SK-N-SH (cell line): ENCODE data around the gene OPCML. TPM values are rescaled to one million over a fixed set of nuclear protein-coding genes. Genes with fewer than 3 reads are reported as not detected.

Source experiments
- CTCF ChIA-PET: fragments of 300-600, 350-600 bp; formaldehyde crosslinking; extraction: SDS; loops from one replicate; lab custom pipeline; 2021; lab: Yijun Ruan, JAX
- POLR2A ChIA-PET: fragments of 350-600 bp; sonication (Branson Sonifier 250); formaldehyde crosslinking; extraction: SDS; loops from one replicate; lab custom pipeline; 2020; ENCODE audit warnings: antibody characterized with exemption, inconsistent platforms; lab: Yijun Ruan, JAX
- DNase-seq: peaks from one replicate; pipeline ENCODE4 v3.0.0; 2012
- H2AFZ ChIP-seq: fragments of 200-600 bp; sonication (generic); 2 replicates; pipeline ENCODE4 v1.8.1; 2016; ENCODE audit warnings: antibody characterized with exemption, mild to moderate bottlenecking, low read depth
- H3F3A ChIP-seq: fragments of 200-600 bp; sonication (generic); replicated peaks from 2 replicates; pipeline ENCODE3; 2016; ENCODE audit warnings: antibody characterized with exemption, mild to moderate bottlenecking; ENCODE audit not compliant: insufficient read depth
- H3K27ac ChIP-seq, 2 experiments: fragments of 200-500 bp in 1 of 2; fragments of 200-600 bp in 1 of 2; sonication (Bioruptor generic) in 1 of 2; sonication (generic), shearing (Covaris generic) in 1 of 2; 2 replicates each; pipeline versions ENCODE4 v1.5.1 to v1.6.1; 2014 to 2016; ENCODE audit warnings: low read depth in 2 of 2, inconsistent platforms in 1 of 2, low read length in 1 of 2, mild to moderate bottlenecking in 1 of 2, mixed read lengths in 1 of 2
- H3K27me3 ChIP-seq: fragments of 200-600 bp; sonication (generic), shearing (Covaris generic); 2 replicates; pipeline ENCODE4 v1.6.1; 2016; ENCODE audit warnings: mixed run types; ENCODE audit not compliant: insufficient read depth
- H3K36me3 ChIP-seq, 2 experiments: fragments of 200-500 bp in 1 of 2; fragments of 200-600 bp in 1 of 2; sonication (Bioruptor generic) in 1 of 2; sonication (generic) in 1 of 2; replicated peaks in 1 of 2; 2 replicates each; pipeline versions ENCODE3 to v1.5.1; 2014 to 2016; ENCODE audit warnings: low read length in 1 of 2, mild to moderate bottlenecking in 1 of 2; ENCODE audit not compliant: insufficient read depth in 2 of 2, control insufficient read depth in 1 of 2
- H3K4me1 ChIP-seq, 2 experiments: fragments of 200-500 bp in 1 of 2; fragments of 200-600 bp in 1 of 2; sonication (Bioruptor generic) in 1 of 2; sonication (generic), shearing (Covaris generic) in 1 of 2; 2 replicates each; pipeline versions ENCODE4 v1.5.1 to v1.6.1; 2014 to 2016; ENCODE audit warnings: low read depth in 1 of 2, low read length in 1 of 2, mixed run types in 1 of 2; ENCODE audit not compliant: insufficient read depth in 2 of 2, control insufficient read depth in 1 of 2
- H3K4me2 ChIP-seq: fragments of 200-600 bp; sonication (generic), shearing (Covaris generic); 2 replicates; pipeline ENCODE4 v1.6.1; 2017; ENCODE audit warnings: mixed run types
- H3K4me3 ChIP-seq, 2 experiments: fragments of 200-500 bp in 1 of 2; fragments of 200-600 bp in 1 of 2; sonication (Bioruptor generic) in 1 of 2; sonication (generic), shearing (Covaris generic) in 1 of 2; 2 replicates each; pipeline versions ENCODE4 v1.5.1 to v1.8.1; 2014 to 2016; ENCODE audit warnings: low read depth in 2 of 2, inconsistent platforms in 1 of 2, low read length in 1 of 2, mild to moderate bottlenecking in 1 of 2, mixed read lengths in 1 of 2, moderate library complexity in 1 of 2
- H3K79me2 ChIP-seq: fragments of 200-600 bp; sonication (generic); 2 replicates; pipeline ENCODE4 v1.8.1; 2017; ENCODE audit warnings: mild to moderate bottlenecking; ENCODE audit not compliant: insufficient read depth
- H3K9ac ChIP-seq: fragments of 200-600 bp; sonication (generic); 2 replicates; pipeline ENCODE4 v1.6.1; 2017; ENCODE audit warnings: mixed run types
- H3K9me2 ChIP-seq: fragments of 200-600 bp; sonication (generic); 2 replicates; pipeline ENCODE4 v1.6.1; 2017; ENCODE audit warnings: mixed run types
- H3K9me3 ChIP-seq: fragments of 200-600 bp; sonication (generic); 2 replicates; pipeline ENCODE4 v1.6.1; 2017; ENCODE audit warnings: mixed run types, mild to moderate bottlenecking, moderate library complexity
- H4K20me1 ChIP-seq: fragments of 200-600 bp; sonication (generic); 2 replicates; pipeline ENCODE4 v1.6.1; 2017; ENCODE audit warnings: mild to moderate bottlenecking, mixed run types; ENCODE audit not compliant: insufficient read depth
- CTCF ChIP-seq: fragments of 200-600 bp; sonication (generic); IDR thresholded peaks from 2 replicates; pipeline ENCODE4 v1.6.1; 2017; ENCODE audit warnings: antibody characterized with exemption, mild to moderate bottlenecking, moderate library complexity
- ELF1 ChIP-seq: IDR thresholded peaks from 2 replicates; pipeline ENCODE4 v1.4.0; 2012
- EP300 ChIP-seq, 2 experiments: IDR thresholded peaks; 2 replicates each; pipeline versions ENCODE4 v1.4.0 to v1.6.1; 2012; ENCODE audit warnings: borderline replicate concordance in 1 of 2, low read depth in 1 of 2, low read length in 1 of 2
- MEF2A ChIP-seq: IDR thresholded peaks from 2 replicates; pipeline ENCODE4 v1.4.0; 2012; ENCODE audit warnings: low read depth, borderline replicate concordance
- NFIC ChIP-seq: IDR thresholded peaks from 2 replicates; pipeline ENCODE4 v1.4.0; 2012; ENCODE audit warnings: borderline replicate concordance
- RCOR1 ChIP-seq: fragments of 150-350 bp; IDR thresholded peaks from 2 replicates; pipeline ENCODE4 v1.6.1; 2017; ENCODE audit warnings: antibody characterized with exemption, low read length
- REST ChIP-seq: IDR thresholded peaks from 2 replicates; pipeline ENCODE4 v1.6.1; 2012; ENCODE audit warnings: mild to moderate bottlenecking, low read depth, low read length, moderate library complexity
- RFX5 ChIP-seq: IDR thresholded peaks from 2 replicates; pipeline ENCODE4 v1.6.1; 2012; ENCODE audit warnings: mild to moderate bottlenecking, improper control_type of control experiment, low read length
- RXRA ChIP-seq: IDR thresholded peaks from 2 replicates; pipeline ENCODE4 v1.4.0; 2012; ENCODE audit warnings: low read depth, mild to moderate bottlenecking, borderline replicate concordance
- SIN3A ChIP-seq: IDR thresholded peaks from 2 replicates; pipeline ENCODE4 v1.6.1; 2012; ENCODE audit warnings: low read depth, mild to moderate bottlenecking, low read length, moderate library complexity, borderline replicate concordance
- TCF12 ChIP-seq: IDR thresholded peaks from 2 replicates; pipeline ENCODE4 v1.4.0; 2012
- USF2 ChIP-seq: fragments of 150-350 bp; IDR thresholded peaks from 2 replicates; pipeline ENCODE4 v1.6.1; 2017; ENCODE audit warnings: antibody characterized with exemption, low read length, low read depth, borderline replicate concordance
- WGBS: methylation state at CpG from one replicate; pipeline ENCODE4 v1.1.6; 2017; ENCODE audit warnings: low lambda C conversion rate; 5-methylcytosine and 5-hydroxymethylcytosine counted together
- polyA plus RNA-seq, 3 experiments: library from polyadenylated mRNA; depleted of rRNA; stranded (reverse); fragments of >200 nt; gene quantifications; 2 replicates each; pipeline ENCODE4 v1.2.3, GENCODE V29; 2012
- TF ChIP-seq, protein P1 (sequence below): fragments of 150-350 bp; IDR thresholded peaks from 2 replicates; pipeline ENCODE4 v1.6.1; 2016; ENCODE audit warnings: mild to moderate bottlenecking, low read depth, low read length

OPCML gene
- polyA plus RNA-seq, 1 of the 3 experiments (the other 2 are of a cell fraction), result not detected

- DNase-seq, result no peak
- H3F3A ChIP-seq, result no peaks in the 10 kb centered on the region
- H3K36me3 ChIP-seq, result no peaks in the 10 kb centered on the region
- H3K9ac ChIP-seq, result no peak overlapping the region
- H3K27me3 ChIP-seq, result no peaks in the 10 kb centered on the region
- H3K9me3 ChIP-seq, result no peaks in the 10 kb centered on the region
- H3K79me2 ChIP-seq, result no peaks in the 10 kb centered on the region
- peaks cover 0 to 8% of the 10 kb centered on the region in 2 experiments; a peak in 1 of 4 replicates for H3K4me1 ChIP-seq
- no peak overlapping the region for H3K4me2 ChIP-seq
- POLR2A ChIA-PET, result no interaction called here
- no peaks in the 10 kb centered on the region for H4K20me1 ChIP-seq
- H2AFZ ChIP-seq, result no peak overlapping the region
- CTCF ChIA-PET, result interaction anchor here (1.1 kb wide), 1 partner anchor 11 kb away, joined by 3 read pairs; no protein-coding TSS in a partner anchor
- 22% methylated on average over 3 of the region's 3 CpGs for WGBS
- H3K4me3 ChIP-seq, result no peak overlapping the region
- no peak overlapping the region for H3K27ac ChIP-seq
- no peak for TF ChIP-seq RCOR1
- TF ChIP-seq USF2, result no peak
- no peak for TF ChIP-seq TCF12
- TF ChIP-seq, protein P1, sequence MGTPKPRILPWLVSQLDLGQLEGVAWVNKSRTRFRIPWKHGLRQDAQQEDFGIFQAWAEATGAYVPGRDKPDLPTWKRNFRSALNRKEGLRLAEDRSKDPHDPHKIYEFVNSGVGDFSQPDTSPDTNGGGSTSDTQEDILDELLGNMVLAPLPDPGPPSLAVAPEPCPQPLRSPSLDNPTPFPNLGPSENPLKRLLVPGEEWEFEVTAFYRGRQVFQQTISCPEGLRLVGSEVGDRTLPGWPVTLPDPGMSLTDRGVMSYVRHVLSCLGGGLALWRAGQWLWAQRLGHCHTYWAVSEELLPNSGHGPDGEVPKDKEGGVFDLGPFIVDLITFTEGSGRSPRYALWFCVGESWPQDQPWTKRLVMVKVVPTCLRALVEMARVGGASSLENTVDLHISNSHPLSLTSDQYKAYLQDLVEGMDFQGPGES, result no peak
- no peak for TF ChIP-seq MEF2A
- TF ChIP-seq CTCF, result no peak
- no peaks in the 10 kb centered on the region for H3K9me2 ChIP-seq
Observed at GRCh38 chr11:132959693-132960092, 572.6 kb downstream of the OPCML start.

- peaks cover 0 to 7% of the 10 kb centered on the region in 2 experiments; a peak in 1 of 4 replicates for H3K4me1 ChIP-seq
- H3K4me3 ChIP-seq, result no peak overlapping the region
- no peaks in the 10 kb centered on the region for H3K9me2 ChIP-seq
- no peaks in the 10 kb centered on the region for H3F3A ChIP-seq
- POLR2A ChIA-PET, result no interaction called here
- H3K79me2 ChIP-seq, result no peaks in the 10 kb centered on the region
- no peaks in the 10 kb centered on the region for H4K20me1 ChIP-seq
- no peak overlapping the region for H3K4me2 ChIP-seq
- H3K9me3 ChIP-seq, result no peaks in the 10 kb centered on the region
- no peaks in the 10 kb centered on the region for H3K27me3 ChIP-seq
- no peak overlapping the region for H3K27ac ChIP-seq
- CTCF ChIA-PET, result interaction anchor here (0.8 kb wide), 1 partner anchor 9 kb away, joined by 4 read pairs; no protein-coding TSS in a partner anchor
- H2AFZ ChIP-seq, result no peak overlapping the region
- no peaks in the 10 kb centered on the region for H3K36me3 ChIP-seq
- WGBS, result 3% methylated on average over 2 of the region's 2 CpGs
- no peak for DNase-seq
- TF ChIP-seq SIN3A, result no peak
- TF ChIP-seq RCOR1, result no peak
- no peak for TF ChIP-seq MEF2A
- no peak for TF ChIP-seq NFIC
- no peak for TF ChIP-seq USF2
- TF ChIP-seq RXRA, result no peak
- no peak for TF ChIP-seq RFX5
- TF ChIP-seq ELF1, result no peak
- TF ChIP-seq EP300 (IDR thresholded peaks at IDR 0.05; ENCODE audit: borderline replicate concordance in 1 of 2, low read depth in 1 of 2, low read length in 1 of 2), result no peak
- no peak for TF ChIP-seq TCF12
- TF ChIP-seq REST, result no peak
- no peak overlapping the region for H3K9ac ChIP-seq
Observed at GRCh38 chr11:132957881-132958280, 574.4 kb downstream of the OPCML start.
